K562 treated with DMSO at 1 percent for 4 hours (cell line): ENCODE results near the gene HNRNPA1. TPM values are rescaled to one million over a fixed set of nuclear protein-coding genes. Genes with fewer than 3 reads are reported as not detected.

Experiments used
- total RNA-seq: library from RNA; unstranded; fragments of 300-600 nt; gene quantifications from 2 replicates; pipeline ENCODE4 v1.2.3, GENCODE V29; 2022; ENCODE audit not compliant: insufficient read depth

The HNRNPA1 gene
- 2,080 and 2,209 TPM in 2 replicates for total RNA-seq

GRCh38 chr12:54280468-54281260 is at the start of gene HNRNPA1:
Gene HNRNPA1 (plus strand): TSS chr12:54280726. CDS start chr12:54280808, 82 bp downstream.

DNA sequence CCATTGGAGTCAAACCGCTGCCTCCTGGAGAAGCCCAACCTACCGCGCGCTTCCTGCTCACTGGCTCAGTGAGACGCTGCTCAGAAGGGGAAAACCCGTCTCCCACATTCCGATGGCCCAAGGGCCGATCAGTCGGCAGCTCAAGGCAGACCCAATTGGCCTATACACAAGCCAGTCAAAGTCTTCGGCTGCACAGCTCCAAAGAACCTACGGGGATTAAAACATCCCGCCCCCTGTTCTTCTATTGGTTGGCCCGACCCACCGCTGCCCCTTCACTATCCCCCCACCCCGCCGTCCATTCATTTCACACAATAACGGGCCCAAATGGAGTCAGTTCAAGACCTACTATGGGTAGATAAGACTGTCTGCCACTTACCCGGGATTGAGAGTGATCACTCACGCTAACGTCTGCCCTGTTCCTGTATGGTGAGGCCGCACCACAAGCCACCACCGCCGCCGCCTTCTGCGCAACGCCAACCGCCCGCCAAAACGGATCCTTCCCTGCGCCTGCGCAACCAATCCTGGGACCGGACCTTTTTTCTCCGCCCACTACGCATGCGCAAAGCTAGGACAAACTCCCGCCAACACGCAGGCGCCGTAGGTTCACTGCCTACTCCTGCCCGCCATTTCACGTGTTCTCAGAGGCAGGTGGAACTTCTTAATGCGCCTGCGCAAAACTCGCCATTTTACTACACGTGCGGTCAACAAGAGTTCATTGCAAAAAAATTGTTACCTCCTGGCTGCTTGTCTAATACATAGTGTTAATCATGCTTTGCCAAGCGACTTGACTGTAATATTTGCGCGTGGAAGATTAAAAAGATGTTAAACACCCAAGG is 676 bp upstream of the HNRNPA1 start, which contains the start of gene CBX5:
Gene CBX5 (minus strand): TSS at position 491 of the 836 bp plus-strand sequence. CDS start 22,472 bp downstream, outside the sequence.

DNA sequence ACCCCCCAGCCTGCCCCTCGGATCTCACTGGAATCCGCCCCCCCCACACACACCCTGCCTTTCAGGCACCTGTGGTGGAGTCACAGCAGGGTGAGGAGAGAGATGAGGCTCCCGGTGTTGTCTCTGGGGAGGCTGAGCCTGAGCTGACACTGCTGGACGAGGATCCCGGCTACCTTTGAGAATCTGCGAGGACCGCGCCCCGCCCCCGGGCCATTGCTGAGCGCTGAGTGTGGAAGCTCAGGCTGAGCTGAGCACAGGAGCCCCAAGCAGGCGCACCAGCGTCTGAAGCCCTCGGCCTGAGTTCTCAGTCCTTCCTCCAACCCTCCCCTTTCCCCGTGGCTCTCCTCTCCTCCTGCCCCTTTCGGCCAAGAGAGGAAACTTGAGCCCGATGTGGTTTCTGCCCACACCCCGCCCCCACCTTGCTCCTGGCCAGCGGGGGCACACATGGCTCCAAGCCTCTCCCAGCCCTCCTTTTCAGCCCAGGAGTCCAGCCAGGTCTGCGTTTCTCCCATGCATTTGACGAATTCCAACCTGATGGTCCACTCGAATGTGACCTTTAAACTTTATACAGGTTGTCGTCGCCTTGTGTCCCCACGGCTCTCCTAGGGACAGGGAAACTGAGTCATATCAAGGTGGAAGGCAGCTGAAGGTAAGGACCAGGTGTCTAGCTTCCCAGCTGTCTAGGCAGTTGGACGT is 20.4 kb downstream of the HNRNPA1 start, which contains the start of gene NFE2:
Gene NFE2 (minus strand): TSS at position 284 of the 696 bp plus-strand sequence. CDS start 5,767 bp downstream, outside the sequence.

DNA sequence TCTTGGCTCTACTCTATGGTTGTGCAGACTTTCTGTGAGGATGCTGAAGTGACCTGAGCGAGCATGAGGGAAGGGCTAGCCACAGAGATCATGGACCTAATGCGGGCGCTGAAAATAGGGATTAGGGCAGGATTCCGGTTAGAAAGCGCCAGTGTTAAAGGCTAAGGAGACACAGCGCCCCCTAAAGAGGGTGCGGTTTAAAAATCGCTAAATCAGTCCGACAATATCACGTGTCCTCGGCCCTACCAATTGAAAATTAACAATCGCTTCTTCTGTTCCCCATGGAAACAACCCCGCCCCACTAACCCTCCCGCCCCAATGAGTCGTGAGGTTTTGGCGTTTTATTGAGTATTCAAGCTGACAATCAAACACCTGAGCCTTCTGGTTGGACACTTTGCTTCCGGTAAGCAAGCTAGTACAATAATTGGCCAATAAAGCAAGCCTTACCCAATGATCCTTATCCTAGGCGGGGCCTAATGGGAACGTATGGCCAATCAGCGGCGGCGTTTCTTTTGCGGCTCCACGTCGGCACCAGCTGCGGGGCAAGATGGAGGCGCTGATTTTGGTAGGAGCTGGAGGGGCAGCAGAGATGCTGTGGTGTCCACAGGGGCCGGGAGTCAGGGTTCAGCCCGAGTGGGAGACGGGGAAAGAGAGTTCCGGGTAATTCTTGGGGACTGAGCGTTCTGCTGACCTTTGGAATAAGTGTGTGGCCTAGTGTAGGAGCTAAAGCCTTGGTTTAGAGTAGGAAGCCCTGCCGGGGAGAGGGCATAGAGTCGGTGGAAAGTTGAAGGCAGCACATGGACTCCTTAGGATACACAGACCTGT is 44.3 kb downstream of the HNRNPA1 start, which contains the start of gene COPZ1:
Gene COPZ1 (plus strand): TSS at position 515 of the 825 bp plus-strand sequence. CDS start 33 bp downstream, at position 548.

Other genes starting within 250 kb of the HNRNPA1 start
- gene HOXC5, start 247.7 kb upstream of the HNRNPA1 start, total RNA-seq, result not detected in 2 replicates
- gene HOXC4, start 226.9 kb upstream of the HNRNPA1 start, total RNA-seq, result not detected in 2 replicates
- gene SMUG1, start 91.7 kb upstream of the HNRNPA1 start, total RNA-seq, result 21.5 and 24.2 TPM in 2 replicates
- gene CBX5, start 604 bp upstream of the HNRNPA1 start, total RNA-seq, result 23.7 and 30.5 TPM in 2 replicates
- 50.2 and 75.3 TPM in 2 replicates for gene NFE2, start 20.3 kb downstream of the HNRNPA1 start, total RNA-seq
- 164 and 178 TPM in 2 replicates for gene COPZ1, start 44.4 kb downstream of the HNRNPA1 start, total RNA-seq
- gene GPR84, start 83.8 kb downstream of the HNRNPA1 start, total RNA-seq, result not detected in 2 replicates
- 24.3 and 36.6 TPM in 2 replicates for gene ZNF385A, start 104.0 kb downstream of the HNRNPA1 start, total RNA-seq
- 56.9 and 93.7 TPM in 2 replicates for gene ITGA5, start 138.5 kb downstream of the HNRNPA1 start, total RNA-seq
- 315 and 349 TPM in 2 replicates for gene GTSF1, start 192.9 kb downstream of the HNRNPA1 start, total RNA-seq
- 37.5 and 42.0 TPM in 2 replicates for gene NCKAP1L, start 217.0 kb downstream of the HNRNPA1 start, total RNA-seq